ENCODE results near the gene EEF1AKMT2.

Gene EEF1AKMT2

DNA sequence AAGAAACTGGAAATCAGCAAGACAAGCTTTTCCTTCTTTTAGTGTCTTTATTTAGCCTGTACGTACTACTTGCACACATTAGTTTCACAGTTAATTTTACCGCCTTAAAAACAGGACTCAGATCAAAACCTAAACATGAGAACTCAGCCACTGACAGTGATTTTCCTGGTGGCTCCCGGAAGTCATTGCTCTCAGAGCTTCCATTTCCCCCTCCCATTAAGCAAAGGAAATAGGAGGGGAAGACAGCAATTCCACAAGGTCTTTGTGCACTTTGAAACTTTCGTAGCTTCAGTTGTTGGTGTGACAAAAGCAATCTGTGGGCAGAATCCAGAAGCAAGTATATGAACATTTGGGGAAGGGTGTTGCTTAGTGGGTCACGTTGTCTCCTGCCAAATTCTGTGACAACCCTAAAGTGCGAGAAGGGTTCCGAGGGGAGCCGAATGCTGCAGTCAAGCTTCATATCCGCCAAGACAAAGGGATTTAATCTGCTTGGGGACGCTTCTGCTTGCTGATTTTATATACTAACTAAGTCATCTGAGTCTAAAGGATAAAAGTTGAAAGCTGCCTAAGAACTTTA, 77.9 kb downstream of the EEF1AKMT2 start:
- no peak for DNase-seq
- no peak overlapping the region for H2BK5ac ChIP-seq (ENCODE audit: low read length)
- no peak overlapping the region for H3K56ac ChIP-seq (ENCODE audit: low read length)
- H3K4me1 ChIP-seq (ENCODE audit: control insufficient read depth, low read depth, low read length), result peaks cover 3% of the 10 kb centered on the region
- no peak overlapping the region for H4K5ac ChIP-seq (ENCODE audit: low read length)
- H3K23ac ChIP-seq (ENCODE audit: low read length), result no peak overlapping the region
- no peak overlapping the region for H3K18ac ChIP-seq (ENCODE audit: low read length)
- no peak overlapping the region for H3K27ac ChIP-seq (ENCODE audit: low read depth, low read length)
- H3K79me2 ChIP-seq (ENCODE audit: control insufficient read depth, insufficient read depth, low read length), result peaks cover 4% of the 10 kb centered on the region
- H2BK15ac ChIP-seq (replicated peaks; ENCODE audit: low read depth), result no peak overlapping the region
- no peaks in the 10 kb centered on the region for H3K27me3 ChIP-seq (ENCODE audit: insufficient read depth, low read length, poor library complexity)
- no peak overlapping the region for H3K4ac ChIP-seq (ENCODE audit: low read depth, low read length)
- no peak overlapping the region for H3K4me3 ChIP-seq (ENCODE audit: low read length)
- no peak overlapping the region for H3K4me2 ChIP-seq (ENCODE audit: low read length)
- peaks cover 29% of the 10 kb centered on the region for H3K79me1 ChIP-seq (ENCODE audit: low read length)
- no peak overlapping the region for H2AK5ac ChIP-seq (ENCODE audit: low read length)
- WGBS (ENCODE audit: extremely low coverage, insufficient coverage, low lambda C conversion rate), result no CpG with 5 or more reads among the region's 10 CpGs
- H4K8ac ChIP-seq (ENCODE audit: low read depth, low read length), result no peak overlapping the region
- H2BK120ac ChIP-seq (ENCODE audit: low read depth, low read length), result no peak overlapping the region
- H3K36me3 ChIP-seq (ENCODE audit: control insufficient read depth, insufficient read depth, low read length), result no peaks in the 10 kb centered on the region
- H3K9ac ChIP-seq (ENCODE audit: low read length), result no peak overlapping the region

DNA sequence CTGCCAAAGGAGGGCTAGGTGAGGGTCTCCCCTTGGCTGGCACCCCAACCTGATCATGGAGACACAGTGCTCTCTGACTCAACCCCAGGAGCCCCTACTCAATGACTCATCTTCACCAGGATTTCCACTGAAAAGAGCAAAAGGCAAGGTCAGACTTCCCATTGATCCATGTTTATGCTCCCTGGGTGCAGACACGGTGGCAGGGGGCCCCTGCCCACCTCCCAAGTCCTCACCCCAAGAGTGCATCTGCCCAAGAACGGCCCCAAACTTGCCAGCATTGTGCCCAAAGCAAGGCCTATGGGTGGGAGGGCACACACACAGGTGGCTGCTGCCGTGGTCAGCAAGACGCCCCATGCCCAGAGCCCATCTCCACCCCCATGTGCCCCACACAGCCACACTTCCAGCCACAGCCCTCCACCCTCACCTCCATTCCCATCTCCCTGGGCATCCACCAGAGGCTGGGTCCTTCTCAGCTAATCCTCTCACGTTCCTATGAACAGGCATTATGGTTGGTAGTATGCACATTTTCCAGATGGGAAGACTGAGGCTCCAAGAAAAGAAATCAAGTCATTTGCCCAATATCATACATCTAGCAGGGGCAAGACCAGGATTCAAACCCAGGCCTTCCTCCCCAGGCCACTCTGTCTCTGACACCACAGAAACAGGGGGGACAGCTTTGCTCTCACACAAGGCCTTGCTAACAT, 78.8 kb downstream of the EEF1AKMT2 start:
- H3K56ac ChIP-seq (ENCODE audit: low read length), result no peak overlapping the region
- peaks cover 30% of the 10 kb centered on the region for H3K79me1 ChIP-seq (ENCODE audit: low read length)
- no peak overlapping the region for H3K4me2 ChIP-seq (ENCODE audit: low read length)
- no peak overlapping the region for H3K23ac ChIP-seq (ENCODE audit: low read length)
- H2BK5ac ChIP-seq (ENCODE audit: low read length), result no peak overlapping the region
- no peak overlapping the region for H3K18ac ChIP-seq (ENCODE audit: low read length)
- no peaks in the 10 kb centered on the region for H3K36me3 ChIP-seq (ENCODE audit: control insufficient read depth, insufficient read depth, low read length)
- no peak overlapping the region for H3K4me3 ChIP-seq (ENCODE audit: low read length)
- H4K5ac ChIP-seq (ENCODE audit: low read length), result no peak overlapping the region
- no peak overlapping the region for H2BK120ac ChIP-seq (ENCODE audit: low read depth, low read length)
- peaks cover 4% of the 10 kb centered on the region for H3K79me2 ChIP-seq (ENCODE audit: control insufficient read depth, insufficient read depth, low read length)
- no peak overlapping the region for H4K8ac ChIP-seq (ENCODE audit: low read depth, low read length)
- no peak for DNase-seq
- WGBS (ENCODE audit: extremely low coverage, insufficient coverage, low lambda C conversion rate), result no CpG with 5 or more reads among the region's 5 CpGs
- no peak overlapping the region for H3K4ac ChIP-seq (ENCODE audit: low read depth, low read length)
- no peak overlapping the region for H3K27ac ChIP-seq (ENCODE audit: low read depth, low read length)
- no peak overlapping the region for H3K9ac ChIP-seq (ENCODE audit: low read length)
- H2AK5ac ChIP-seq (ENCODE audit: low read length), result no peak overlapping the region
- no peaks in the 10 kb centered on the region for H3K27me3 ChIP-seq (ENCODE audit: insufficient read depth, low read length, poor library complexity)
- H2BK15ac ChIP-seq (replicated peaks; ENCODE audit: low read depth), result no peak overlapping the region
- H3K4me1 ChIP-seq (ENCODE audit: control insufficient read depth, low read depth, low read length), result peaks cover 7% of the 10 kb centered on the region

DNA sequence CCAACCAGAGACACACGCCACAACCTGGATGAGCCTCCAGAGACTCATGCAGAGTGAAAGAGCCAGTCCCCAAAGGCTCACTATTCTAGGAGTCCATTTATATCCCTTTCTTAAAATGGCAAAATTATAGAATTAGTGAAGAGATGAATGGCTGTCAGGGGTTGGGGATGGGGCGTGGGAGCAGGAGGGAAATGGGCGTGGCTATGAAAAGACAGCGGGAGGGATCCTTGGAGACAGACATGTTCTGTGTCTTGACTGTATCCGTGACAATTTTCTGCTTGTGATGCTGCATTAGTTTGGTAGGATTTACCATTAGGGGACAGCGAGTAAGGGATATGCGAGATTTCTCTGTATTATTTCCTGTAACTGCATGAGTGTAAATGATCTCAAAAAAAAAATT, 80.5 kb downstream of the EEF1AKMT2 start:
- H3K4me2 ChIP-seq (ENCODE audit: low read length), result no peak overlapping the region
- H2AK5ac ChIP-seq (ENCODE audit: low read length), result no peak overlapping the region
- no peak for DNase-seq
- H3K4me3 ChIP-seq (ENCODE audit: low read length), result no peak overlapping the region
- no peak overlapping the region for H4K8ac ChIP-seq (ENCODE audit: low read depth, low read length)
- H3K79me2 ChIP-seq (ENCODE audit: control insufficient read depth, insufficient read depth, low read length), result peaks cover 2% of the 10 kb centered on the region
- no peak overlapping the region for H2BK5ac ChIP-seq (ENCODE audit: low read length)
- no peak overlapping the region for H3K23ac ChIP-seq (ENCODE audit: low read length)
- H3K27me3 ChIP-seq (ENCODE audit: insufficient read depth, low read length, poor library complexity), result no peaks in the 10 kb centered on the region
- H3K56ac ChIP-seq (ENCODE audit: low read length), result no peak overlapping the region
- H2BK120ac ChIP-seq (ENCODE audit: low read depth, low read length), result no peak overlapping the region
- H2BK15ac ChIP-seq (replicated peaks; ENCODE audit: low read depth), result no peak overlapping the region
- H3K18ac ChIP-seq (ENCODE audit: low read length), result no peak overlapping the region
- no peak overlapping the region for H4K5ac ChIP-seq (ENCODE audit: low read length)
- H3K4ac ChIP-seq (ENCODE audit: low read depth, low read length), result no peak overlapping the region
- peaks cover 27% of the 10 kb centered on the region for H3K79me1 ChIP-seq (ENCODE audit: low read length)
- no CpG with 5 or more reads among the region's 7 CpGs for WGBS (ENCODE audit: extremely low coverage, insufficient coverage, low lambda C conversion rate)
- H3K36me3 ChIP-seq (ENCODE audit: control insufficient read depth, insufficient read depth, low read length), result no peaks in the 10 kb centered on the region
- H3K9ac ChIP-seq (ENCODE audit: low read length), result no peak overlapping the region
- no peak overlapping the region for H3K27ac ChIP-seq (ENCODE audit: low read depth, low read length)
- peaks cover 7% of the 10 kb centered on the region for H3K4me1 ChIP-seq (ENCODE audit: control insufficient read depth, low read depth, low read length)

DNA sequence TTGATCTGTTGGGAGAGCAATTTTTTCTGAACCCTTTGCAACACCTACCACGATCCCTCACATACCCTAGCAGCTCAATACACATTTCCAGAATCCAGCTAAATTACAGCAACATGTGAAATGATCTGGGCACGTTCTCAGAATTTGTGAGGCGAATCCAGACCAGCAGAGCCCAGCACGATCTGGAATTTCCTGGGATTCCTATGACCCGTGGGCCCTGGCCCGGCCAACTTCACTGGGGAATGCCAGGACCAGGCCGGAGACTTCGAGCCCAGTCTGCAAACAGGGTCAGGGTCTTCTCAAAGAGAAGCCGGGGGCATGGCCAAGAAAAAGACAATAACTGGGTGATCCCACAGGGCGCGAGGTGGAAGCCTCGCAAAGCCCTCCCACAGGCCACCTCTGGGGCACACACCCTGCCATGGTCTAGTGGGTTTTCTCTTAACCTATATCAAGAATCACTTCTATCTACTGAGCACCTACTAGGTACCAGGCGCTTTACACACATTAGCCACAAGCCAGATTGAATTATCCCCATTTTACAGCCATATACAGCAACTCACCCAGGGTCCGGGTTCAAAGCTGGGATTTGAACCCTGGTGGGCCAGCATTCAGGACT, 81.3 kb downstream of the EEF1AKMT2 start:
- H4K8ac ChIP-seq (ENCODE audit: low read depth, low read length), result no peak overlapping the region
- H3K4me3 ChIP-seq (ENCODE audit: low read length), result no peak overlapping the region
- H2AK5ac ChIP-seq (ENCODE audit: low read length), result no peak overlapping the region
- H3K23ac ChIP-seq (ENCODE audit: low read length), result no peak overlapping the region
- no peak overlapping the region for H4K5ac ChIP-seq (ENCODE audit: low read length)
- H3K18ac ChIP-seq (ENCODE audit: low read length), result no peak overlapping the region
- peaks cover 7% of the 10 kb centered on the region for H3K4me1 ChIP-seq (ENCODE audit: control insufficient read depth, low read depth, low read length)
- H3K27me3 ChIP-seq (ENCODE audit: insufficient read depth, low read length, poor library complexity), result no peaks in the 10 kb centered on the region
- H2BK120ac ChIP-seq (ENCODE audit: low read depth, low read length), result no peak overlapping the region
- no peak overlapping the region for H3K9ac ChIP-seq (ENCODE audit: low read length)
- H2BK5ac ChIP-seq (ENCODE audit: low read length), result no peak overlapping the region
- no CpG with 5 or more reads among the region's 14 CpGs for WGBS (ENCODE audit: extremely low coverage, insufficient coverage, low lambda C conversion rate)
- peaks cover 2% of the 10 kb centered on the region for H3K79me2 ChIP-seq (ENCODE audit: control insufficient read depth, insufficient read depth, low read length)
- no peaks in the 10 kb centered on the region for H3K36me3 ChIP-seq (ENCODE audit: control insufficient read depth, insufficient read depth, low read length)
- DNase-seq, result no peak
- no peak overlapping the region for H3K4me2 ChIP-seq (ENCODE audit: low read length)
- no peak overlapping the region for H3K56ac ChIP-seq (ENCODE audit: low read length)
- H3K4ac ChIP-seq (ENCODE audit: low read depth, low read length), result no peak overlapping the region
- H3K27ac ChIP-seq (ENCODE audit: low read depth, low read length), result no peak overlapping the region
- no peak overlapping the region for H2BK15ac ChIP-seq (replicated peaks; ENCODE audit: low read depth)
- peaks cover 22% of the 10 kb centered on the region for H3K79me1 ChIP-seq (ENCODE audit: low read length)

DNA sequence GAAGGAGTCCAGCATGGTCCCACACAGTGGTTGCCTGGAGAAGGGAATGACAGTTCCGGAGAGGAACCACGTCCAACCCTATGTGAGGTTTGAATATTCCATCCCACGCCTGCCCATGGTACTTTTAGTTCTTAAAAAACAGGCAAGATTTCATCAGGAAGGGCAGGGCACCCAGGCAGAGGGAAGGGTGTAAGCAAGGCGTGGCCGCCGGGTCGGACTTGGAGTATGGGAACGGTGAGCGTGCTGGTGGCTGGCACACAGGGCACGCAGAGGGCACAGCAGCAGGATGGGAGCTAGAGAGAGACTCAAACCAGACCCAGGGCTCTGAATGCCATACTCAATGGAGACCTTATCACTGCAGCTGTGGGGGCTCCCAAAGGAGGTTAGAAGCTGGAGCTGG, 81.8 kb downstream of the EEF1AKMT2 start:
- H3K79me2 ChIP-seq (ENCODE audit: control insufficient read depth, insufficient read depth, low read length), result peaks cover 2% of the 10 kb centered on the region
- no peak overlapping the region for H4K8ac ChIP-seq (ENCODE audit: low read depth, low read length)
- H2BK5ac ChIP-seq (ENCODE audit: low read length), result no peak overlapping the region
- DNase-seq, result no peak
- peaks cover 7% of the 10 kb centered on the region for H3K4me1 ChIP-seq (ENCODE audit: control insufficient read depth, low read depth, low read length)
- no CpG with 5 or more reads among the region's 10 CpGs for WGBS (ENCODE audit: extremely low coverage, insufficient coverage, low lambda C conversion rate)
- no peak overlapping the region for H2BK15ac ChIP-seq (replicated peaks; ENCODE audit: low read depth)
- H3K27ac ChIP-seq (ENCODE audit: low read depth, low read length), result no peak overlapping the region
- no peak overlapping the region for H3K23ac ChIP-seq (ENCODE audit: low read length)
- H3K4me3 ChIP-seq (ENCODE audit: low read length), result no peak overlapping the region
- H3K27me3 ChIP-seq (ENCODE audit: insufficient read depth, low read length, poor library complexity), result no peaks in the 10 kb centered on the region
- no peaks in the 10 kb centered on the region for H3K36me3 ChIP-seq (ENCODE audit: control insufficient read depth, insufficient read depth, low read length)
- H3K9ac ChIP-seq (ENCODE audit: low read length), result no peak overlapping the region
- H3K79me1 ChIP-seq (ENCODE audit: low read length), result peaks cover 20% of the 10 kb centered on the region
- no peak overlapping the region for H3K4me2 ChIP-seq (ENCODE audit: low read length)
- no peak overlapping the region for H3K18ac ChIP-seq (ENCODE audit: low read length)
- H4K5ac ChIP-seq (ENCODE audit: low read length), result no peak overlapping the region
- H2AK5ac ChIP-seq (ENCODE audit: low read length), result no peak overlapping the region
- no peak overlapping the region for H3K56ac ChIP-seq (ENCODE audit: low read length)
- no peak overlapping the region for H3K4ac ChIP-seq (ENCODE audit: low read depth, low read length)
- no peak overlapping the region for H2BK120ac ChIP-seq (ENCODE audit: low read depth, low read length)
